Colonic mucosa (tissue), 4 donors: ENCODE data around the gene IPO8. TPM values are rescaled to one million over a fixed set of nuclear protein-coding genes. Genes with fewer than 3 reads are reported as not detected.

Experiments used
- DNase-seq: peaks from one replicate; pipeline ENCODE4 v3.0.0-alpha.2; 2020
- H3K27ac ChIP-seq: fragments of 200-600 bp; one replicate; pipeline ENCODE4 v1.8.0; 2021
- H3K27me3 ChIP-seq: fragments of 200-600 bp; one replicate; pipeline ENCODE4 v1.8.0; 2021
- H3K36me3 ChIP-seq: fragments of 200-600 bp; one replicate; pipeline ENCODE4 v1.8.0; 2021
- H3K4me1 ChIP-seq: fragments of 200-600 bp; one replicate; pipeline ENCODE4 v1.8.0; 2021; ENCODE audit warnings: mild to moderate bottlenecking
- H3K4me3 ChIP-seq: fragments of 200-600 bp; one replicate; pipeline ENCODE4 v1.8.0; 2021
- H3K9ac ChIP-seq, 2 donors: one replicate each; pipeline ENCODE4 v1.7.0; 2013; ENCODE audit warnings: control low read depth in 2 of 2, low read depth in 2 of 2, low read length in 2 of 2
- H3K9me3 ChIP-seq: fragments of 200-600 bp; one replicate; pipeline ENCODE4 v1.8.0; 2021
- intact Hi-C: fragments of 100-400 bp; cut with DNase I; formaldehyde crosslinking; loops from one replicate; pipeline ENCODE4 v1.14.1; 2022
- total RNA-seq, 2 donors: library from RNA; stranded (reverse); fragmentation: NEBNext Ultra II Directional in 1 of 2; extraction: Animal tissue kit (Norgen Biotek cat#: 25700) in 1 of 2; gene quantifications; one replicate each; pipeline ENCODE4 v1.2.1, GENCODE V29; 2021
- TF ChIP-seq, protein P1 (sequence below): fragments of 200-600 bp; IDR thresholded peaks from one replicate; pipeline ENCODE4 v1.8.0; 2022; ENCODE audit warnings: antibody characterized with exemption, mild to moderate bottlenecking
- donor health status: healthy.
- donor health status: DM: no; HTN: no; CAD: no.
- donor health status: DM: no; HTN: no; CAD: no.

The IPO8 gene
- total RNA-seq, 2 donors from 2014 or later, result 55.2 to 57.2 TPM

DNA sequence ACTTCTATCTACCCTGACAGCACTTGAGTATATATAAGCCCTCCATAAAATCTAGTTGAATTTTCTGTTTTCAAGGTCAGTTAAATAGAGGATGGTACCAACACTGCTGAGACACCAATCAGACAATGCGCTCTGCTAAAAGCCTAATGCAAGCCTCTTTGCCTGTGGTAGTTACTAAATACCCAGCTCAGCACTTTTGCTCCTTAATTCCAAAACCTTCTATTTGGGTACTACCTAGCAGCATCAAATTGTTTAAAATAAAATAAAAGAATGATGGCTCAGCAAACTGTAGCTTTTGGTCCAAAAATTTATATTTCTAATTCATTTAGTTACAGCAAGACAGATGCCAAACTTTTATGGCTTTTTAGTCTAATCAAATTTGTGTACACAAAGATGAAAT lies 107.9 kb downstream of the IPO8 start:
- Histone ChIP-seq H3K27ac (no peak overlapping the region), H3K9ac (no peak overlapping the region), H3K27me3 (no peaks in the 10 kb centered on the region), H3K36me3 (no peaks in the 10 kb centered on the region), H3K4me3 (no peak overlapping the region), H3K9me3 (no peaks in the 10 kb centered on the region), H3K4me1 (no peaks in the 10 kb centered on the region)
- no peak for DNase-seq
- intact Hi-C loops, result no loop called here
- TF ChIP-seq, protein P1, sequence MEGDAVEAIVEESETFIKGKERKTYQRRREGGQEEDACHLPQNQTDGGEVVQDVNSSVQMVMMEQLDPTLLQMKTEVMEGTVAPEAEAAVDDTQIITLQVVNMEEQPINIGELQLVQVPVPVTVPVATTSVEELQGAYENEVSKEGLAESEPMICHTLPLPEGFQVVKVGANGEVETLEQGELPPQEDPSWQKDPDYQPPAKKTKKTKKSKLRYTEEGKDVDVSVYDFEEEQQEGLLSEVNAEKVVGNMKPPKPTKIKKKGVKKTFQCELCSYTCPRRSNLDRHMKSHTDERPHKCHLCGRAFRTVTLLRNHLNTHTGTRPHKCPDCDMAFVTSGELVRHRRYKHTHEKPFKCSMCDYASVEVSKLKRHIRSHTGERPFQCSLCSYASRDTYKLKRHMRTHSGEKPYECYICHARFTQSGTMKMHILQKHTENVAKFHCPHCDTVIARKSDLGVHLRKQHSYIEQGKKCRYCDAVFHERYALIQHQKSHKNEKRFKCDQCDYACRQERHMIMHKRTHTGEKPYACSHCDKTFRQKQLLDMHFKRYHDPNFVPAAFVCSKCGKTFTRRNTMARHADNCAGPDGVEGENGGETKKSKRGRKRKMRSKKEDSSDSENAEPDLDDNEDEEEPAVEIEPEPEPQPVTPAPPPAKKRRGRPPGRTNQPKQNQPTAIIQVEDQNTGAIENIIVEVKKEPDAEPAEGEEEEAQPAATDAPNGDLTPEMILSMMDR, result no peak

- no peak for DNase-seq
- no peak overlapping the region for H3K4me3 ChIP-seq
- TF ChIP-seq, protein P1, result no peak
Observed at GRCh38 chr12:30585877-30586276, 109.8 kb downstream of the IPO8 start.

GRCh38 chr12:30582943-30583342 lies 112.7 kb downstream of the IPO8 start:
- no peaks in the 10 kb centered on the region for H3K9me3 ChIP-seq
- H3K9ac ChIP-seq, result no peak overlapping the region
- no peak overlapping the region for H3K4me3 ChIP-seq
- H3K27me3 ChIP-seq, result no peaks in the 10 kb centered on the region
- no peaks in the 10 kb centered on the region for H3K4me1 ChIP-seq
- TF ChIP-seq, protein P1, result no peak
- intact Hi-C loops, result no loop called here
- DNase-seq, result no peak
- no peak overlapping the region for H3K27ac ChIP-seq
- H3K36me3 ChIP-seq, result no peaks in the 10 kb centered on the region

More at GRCh38 chr12:30585877-30586276, 109.8 kb downstream of the IPO8 start:
- intact Hi-C loops, result no loop called here
- no peak overlapping the region for H3K9ac ChIP-seq
- no peaks in the 10 kb centered on the region for H3K4me1 ChIP-seq
- no peaks in the 10 kb centered on the region for H3K9me3 ChIP-seq
- H3K27me3 ChIP-seq, result no peaks in the 10 kb centered on the region
- H3K36me3 ChIP-seq, result no peaks in the 10 kb centered on the region
- H3K27ac ChIP-seq, result no peak overlapping the region

- TF ChIP-seq, protein P1, result no peak
- Histone ChIP-seq H3K4me3 (no peak overlapping the region), H3K27ac (no peak overlapping the region), H3K27me3 (no peaks in the 10 kb centered on the region), H3K9ac (no peak overlapping the region), H3K4me1 (no peaks in the 10 kb centered on the region), H3K36me3 (no peaks in the 10 kb centered on the region), H3K9me3 (no peaks in the 10 kb centered on the region)
- DNase-seq, result no peak
- intact Hi-C loops, result no loop called here
Observed at GRCh38 chr12:30580344-30580743, 115.3 kb downstream of the IPO8 start.

Other genes starting within 250 kb of the IPO8 start
- gene CAPRIN2, start 59.1 kb upstream of the IPO8 start, total RNA-seq, result 1 to 10 TPM; 6.1 to 8.2 TPM
- gene TSPAN11, start 230.9 kb upstream of the IPO8 start, total RNA-seq, result 1 to 10 TPM; 1.3 to 8.2 TPM